ENCODE data around the gene NBAS.

DNA sequence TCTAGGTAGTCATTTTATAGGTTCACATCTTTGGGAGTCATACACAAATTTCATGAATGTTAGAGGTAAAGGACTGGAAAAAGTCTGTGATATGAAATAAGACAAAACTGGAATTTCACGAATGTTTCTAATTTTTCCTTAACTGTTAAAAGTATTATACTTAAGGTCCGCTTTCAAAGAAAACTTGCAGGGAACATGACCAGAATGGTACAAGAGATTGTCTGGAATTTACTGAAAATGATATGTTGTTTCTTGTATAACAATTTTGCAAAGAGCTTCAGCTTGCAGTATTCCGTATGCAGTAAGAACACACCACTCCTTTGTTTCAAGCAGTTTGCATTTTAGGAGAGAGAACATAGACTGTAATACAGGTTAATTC is 32.2 kb upstream of the NBAS start:
- TF ChIP-seq RAD21 (conservative IDR thresholded peaks at IDR 0.05) (no peak), EP300 (conservative IDR thresholded peaks at IDR 0.05; ENCODE audit: poor library complexity, severe bottlenecking) (no peak)
- TF ChIP-seq, protein P1, sequence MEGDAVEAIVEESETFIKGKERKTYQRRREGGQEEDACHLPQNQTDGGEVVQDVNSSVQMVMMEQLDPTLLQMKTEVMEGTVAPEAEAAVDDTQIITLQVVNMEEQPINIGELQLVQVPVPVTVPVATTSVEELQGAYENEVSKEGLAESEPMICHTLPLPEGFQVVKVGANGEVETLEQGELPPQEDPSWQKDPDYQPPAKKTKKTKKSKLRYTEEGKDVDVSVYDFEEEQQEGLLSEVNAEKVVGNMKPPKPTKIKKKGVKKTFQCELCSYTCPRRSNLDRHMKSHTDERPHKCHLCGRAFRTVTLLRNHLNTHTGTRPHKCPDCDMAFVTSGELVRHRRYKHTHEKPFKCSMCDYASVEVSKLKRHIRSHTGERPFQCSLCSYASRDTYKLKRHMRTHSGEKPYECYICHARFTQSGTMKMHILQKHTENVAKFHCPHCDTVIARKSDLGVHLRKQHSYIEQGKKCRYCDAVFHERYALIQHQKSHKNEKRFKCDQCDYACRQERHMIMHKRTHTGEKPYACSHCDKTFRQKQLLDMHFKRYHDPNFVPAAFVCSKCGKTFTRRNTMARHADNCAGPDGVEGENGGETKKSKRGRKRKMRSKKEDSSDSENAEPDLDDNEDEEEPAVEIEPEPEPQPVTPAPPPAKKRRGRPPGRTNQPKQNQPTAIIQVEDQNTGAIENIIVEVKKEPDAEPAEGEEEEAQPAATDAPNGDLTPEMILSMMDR (IDR thresholded peaks at IDR 0.05; ENCODE audit: poor library complexity, severe bottlenecking) = no peak

Measured in neural cell (in vitro differentiated cells).